Right lobe of liver (tissue), 4 donors: Measurements from ENCODE around the gene MAP3K20.

Experiments
- CTCF ChIP-seq, 4 donors: fragments of 200-600 bp in 3 of 4; fragments of 450-650 bp in 1 of 4; IDR thresholded peaks; one replicate each; pipeline versions ENCODE4 v1.5.1 to v1.8.0; 2016 to 2022; ENCODE audit warnings: antibody characterized with exemption in 4 of 4, mild to moderate bottlenecking in 2 of 4
- POLR2A ChIP-seq: fragments of 450-650 bp; IDR thresholded peaks from one replicate; pipeline ENCODE4 v1.6.1; 2017; ENCODE audit warnings: antibody characterized with exemption, mild to moderate bottlenecking
- donor health status: DM: no; HTN: no; CAD: no.
- donor health status: DM: no; HTN: no; CAD: no.
- donor health status: DM: no; HTN: yes; CAD: no.

GRCh38 chr2:173231042-173231441, 155.4 kb downstream of the MAP3K20 start:
- TF ChIP-seq CTCF (IDR thresholded peaks at IDR 0.05) (no peak), POLR2A (no peak)
